Measurements from ENCODE around the gene TRPM5. TPM values are rescaled to one million over a fixed set of nuclear protein-coding genes. Genes with fewer than 3 reads are reported as not detected.

The TRPM5 gene
- total RNA-seq, 1 donor from 2014 or later = 0.34 TPM

DNA sequence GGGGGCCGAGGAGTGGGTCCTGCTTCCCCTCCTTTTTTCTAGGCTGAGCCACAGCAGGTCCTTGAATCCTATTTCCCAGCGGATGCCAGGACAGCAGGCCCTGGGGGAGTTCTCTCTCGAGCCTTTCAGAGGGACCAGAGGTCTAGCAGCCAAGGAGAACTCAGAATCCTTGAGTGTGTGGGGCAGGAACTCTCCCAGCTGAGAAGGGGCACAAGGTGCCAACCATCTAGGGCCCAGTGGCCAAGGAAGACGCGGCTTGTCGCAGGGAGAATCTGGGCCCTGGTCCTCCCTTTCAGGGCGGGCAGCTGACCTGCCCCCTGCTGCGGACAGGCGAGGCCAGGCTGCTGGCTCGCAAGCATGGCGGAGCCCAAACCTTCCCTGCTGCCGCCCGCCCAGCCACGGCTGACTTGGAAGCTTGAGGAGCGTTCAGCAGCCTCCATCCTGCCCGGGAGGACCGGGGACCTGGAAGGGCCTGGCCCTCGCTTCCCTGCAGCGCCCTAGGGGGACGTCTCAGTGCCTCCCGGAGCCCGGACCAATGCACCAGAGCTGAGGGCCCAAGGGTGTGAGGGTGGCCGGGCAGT is 44.7 kb downstream of the TRPM5 start:
- H3K27ac ChIP-seq = peak overlapping the region; percentile 73
- H3K4me3 Mint-ChIP-seq = peak overlapping the region; percentile 92

DNA sequence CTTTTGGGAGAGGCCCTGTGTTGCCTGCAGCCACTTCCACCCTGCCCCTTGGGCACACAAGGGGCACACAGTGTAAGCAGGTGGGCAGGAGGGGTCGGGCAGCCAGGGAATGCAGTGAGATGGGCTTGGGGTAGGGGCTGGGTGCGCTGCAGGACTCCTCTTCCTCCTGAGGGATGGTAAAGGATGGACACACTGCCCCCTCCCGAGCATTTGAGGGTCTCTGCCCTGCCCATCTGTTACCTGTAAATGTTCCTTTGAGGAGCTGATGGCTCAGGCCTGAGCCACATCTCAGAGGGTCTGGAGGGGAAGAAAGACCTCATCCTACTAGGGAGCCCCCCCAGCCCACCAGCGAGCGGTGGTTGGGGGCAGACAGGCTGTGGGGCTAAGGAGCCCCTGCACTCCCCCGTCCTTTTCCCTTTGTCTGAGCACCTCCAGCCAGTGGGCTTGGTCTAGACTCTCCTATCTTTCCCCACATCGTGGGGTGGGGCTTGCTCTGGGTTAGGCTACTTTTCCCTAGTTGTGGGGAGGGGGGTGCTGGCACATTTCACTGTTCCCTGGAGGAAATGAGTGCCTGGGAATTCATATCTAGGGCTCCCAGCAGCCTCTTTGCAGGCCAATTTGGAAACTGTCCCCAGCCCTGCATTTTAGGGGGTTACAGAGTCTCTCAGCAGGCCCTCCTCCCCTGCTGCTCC is 45.5 kb downstream of the TRPM5 start:
- peaks cover 19% of the 10 kb centered on the region for H3K79me2 ChIP-seq (ENCODE audit: low read depth)

More for the DNA sequence above, 44.7 kb downstream of the TRPM5 start:
- Mint-ChIP-seq H3K9me3 (no peaks in the 10 kb centered on the region), H3K27me3 (ENCODE audit: insufficient read depth, low read depth) (peaks cover 3% of the 10 kb centered on the region), H3K27ac (no peak overlapping the region), H3K4me1 (peaks cover 6% of the 10 kb centered on the region), H3K36me3 (peaks cover 1% of the 10 kb centered on the region)
- Histone ChIP-seq H3K36me3 (no peaks in the 10 kb centered on the region), H3K4me3 (peak overlapping the region; percentile 51), H3K9ac (peak overlapping the region; percentile 35), H3K4me2 (peak overlapping the region; percentile 74), H4K20me1 (ENCODE audit: low read depth) (peaks cover under 1% of the 10 kb centered on the region), H2AFZ (replicated peaks) (no peak overlapping the region), H3K4me1 (peaks cover 5% of the 10 kb centered on the region), H3K79me2 (ENCODE audit: low read depth) (peaks cover 19% of the 10 kb centered on the region), H3K27me3 (no peaks in the 10 kb centered on the region), H3K9me3 (ENCODE audit: low read depth) (no peaks in the 10 kb centered on the region), H3F3A (ENCODE audit: low read depth) (peaks cover 22% of the 10 kb centered on the region)
- DNase-seq (ENCODE audit: low spot score) = peak; percentile 57
- no peak for TF ChIP-seq EZH2phosphoT487 (IDR thresholded peaks at IDR 0.05)
- TF ChIP-seq EZH2 (IDR thresholded peaks at IDR 0.05) = no peak
- TF ChIP-seq, protein P1, sequence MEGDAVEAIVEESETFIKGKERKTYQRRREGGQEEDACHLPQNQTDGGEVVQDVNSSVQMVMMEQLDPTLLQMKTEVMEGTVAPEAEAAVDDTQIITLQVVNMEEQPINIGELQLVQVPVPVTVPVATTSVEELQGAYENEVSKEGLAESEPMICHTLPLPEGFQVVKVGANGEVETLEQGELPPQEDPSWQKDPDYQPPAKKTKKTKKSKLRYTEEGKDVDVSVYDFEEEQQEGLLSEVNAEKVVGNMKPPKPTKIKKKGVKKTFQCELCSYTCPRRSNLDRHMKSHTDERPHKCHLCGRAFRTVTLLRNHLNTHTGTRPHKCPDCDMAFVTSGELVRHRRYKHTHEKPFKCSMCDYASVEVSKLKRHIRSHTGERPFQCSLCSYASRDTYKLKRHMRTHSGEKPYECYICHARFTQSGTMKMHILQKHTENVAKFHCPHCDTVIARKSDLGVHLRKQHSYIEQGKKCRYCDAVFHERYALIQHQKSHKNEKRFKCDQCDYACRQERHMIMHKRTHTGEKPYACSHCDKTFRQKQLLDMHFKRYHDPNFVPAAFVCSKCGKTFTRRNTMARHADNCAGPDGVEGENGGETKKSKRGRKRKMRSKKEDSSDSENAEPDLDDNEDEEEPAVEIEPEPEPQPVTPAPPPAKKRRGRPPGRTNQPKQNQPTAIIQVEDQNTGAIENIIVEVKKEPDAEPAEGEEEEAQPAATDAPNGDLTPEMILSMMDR (IDR thresholded peaks at IDR 0.05) = no peak

DNA sequence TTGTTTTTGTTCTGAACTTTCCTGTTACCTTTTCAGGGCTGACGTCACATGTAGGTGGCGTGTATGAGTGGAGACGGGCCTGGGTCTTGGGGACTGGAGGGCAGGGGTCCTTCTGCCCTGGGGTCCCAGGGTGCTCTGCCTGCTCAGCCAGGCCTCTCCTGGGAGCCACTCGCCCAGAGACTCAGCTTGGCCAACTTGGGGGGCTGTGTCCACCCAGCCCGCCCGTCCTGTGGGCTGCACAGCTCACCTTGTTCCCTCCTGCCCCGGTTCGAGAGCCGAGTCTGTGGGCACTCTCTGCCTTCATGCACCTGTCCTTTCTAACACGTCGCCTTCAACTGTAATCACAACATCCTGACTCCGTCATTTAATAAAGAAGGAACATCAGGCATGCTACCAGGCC is 47.3 kb downstream of the TRPM5 start:
- Histone ChIP-seq H3K36me3 (no peaks in the 10 kb centered on the region), H3K4me3 (no peak overlapping the region), H3K79me2 (ENCODE audit: low read depth) (peaks cover 13% of the 10 kb centered on the region), H3K4me2 (no peak overlapping the region), H3K9ac (no peak overlapping the region), H3K9me3 (ENCODE audit: low read depth) (no peaks in the 10 kb centered on the region), H3K4me1 (peaks cover 5% of the 10 kb centered on the region), H3F3A (ENCODE audit: low read depth) (peaks cover 22% of the 10 kb centered on the region), H3K27me3 (no peaks in the 10 kb centered on the region), H3K27ac (no peak overlapping the region), H4K20me1 (ENCODE audit: low read depth) (peaks cover 21% of the 10 kb centered on the region), H2AFZ (replicated peaks) (no peak overlapping the region)
- TF ChIP-seq, protein P1 (IDR thresholded peaks at IDR 0.05) = no peak
- no peak for TF ChIP-seq EZH2 (IDR thresholded peaks at IDR 0.05)
- TF ChIP-seq EZH2phosphoT487 (IDR thresholded peaks at IDR 0.05) = no peak
- H3K27ac Mint-ChIP-seq = no peak overlapping the region
- peaks cover 6% of the 10 kb centered on the region for H3K4me1 Mint-ChIP-seq
- DNase-seq (ENCODE audit: low spot score) = no peak
- no peaks in the 10 kb centered on the region for H3K27me3 Mint-ChIP-seq (ENCODE audit: insufficient read depth, low read depth)
- no peaks in the 10 kb centered on the region for H3K9me3 Mint-ChIP-seq
- no peak overlapping the region for H3K4me3 Mint-ChIP-seq
- H3K36me3 Mint-ChIP-seq = no peaks in the 10 kb centered on the region

More for the DNA sequence above, 45.5 kb downstream of the TRPM5 start:
- Histone ChIP-seq H3K4me3 (no peak overlapping the region), H3K27me3 (no peaks in the 10 kb centered on the region), H3K9ac (no peak overlapping the region), H4K20me1 (ENCODE audit: low read depth) (peaks cover 8% of the 10 kb centered on the region), H3K4me2 (peak overlapping the region; percentile 74), H3F3A (ENCODE audit: low read depth) (peaks cover 22% of the 10 kb centered on the region), H3K36me3 (no peaks in the 10 kb centered on the region), H3K4me1 (peaks cover 5% of the 10 kb centered on the region), H3K9me3 (ENCODE audit: low read depth) (no peaks in the 10 kb centered on the region), H2AFZ (replicated peaks) (no peak overlapping the region), H3K27ac (peak overlapping the region; percentile 73)
- TF ChIP-seq, protein P1 (IDR thresholded peaks at IDR 0.05) = no peak
- no peak for TF ChIP-seq EZH2 (IDR thresholded peaks at IDR 0.05)
- no peak for TF ChIP-seq EZH2phosphoT487 (IDR thresholded peaks at IDR 0.05)
- H3K4me1 Mint-ChIP-seq = peaks cover 6% of the 10 kb centered on the region
- H3K4me3 Mint-ChIP-seq = peak overlapping the region; percentile 92
- DNase-seq (ENCODE audit: low spot score) = no peak
- H3K36me3 Mint-ChIP-seq = no peaks in the 10 kb centered on the region
- no peaks in the 10 kb centered on the region for H3K27me3 Mint-ChIP-seq (ENCODE audit: insufficient read depth, low read depth)
- H3K9me3 Mint-ChIP-seq = no peaks in the 10 kb centered on the region
- peak overlapping the region; percentile 53 for H3K27ac Mint-ChIP-seq

All from neural progenitor cell (in vitro differentiated cells).